Measurements from ENCODE around the gene PHACTR2.

DNA sequence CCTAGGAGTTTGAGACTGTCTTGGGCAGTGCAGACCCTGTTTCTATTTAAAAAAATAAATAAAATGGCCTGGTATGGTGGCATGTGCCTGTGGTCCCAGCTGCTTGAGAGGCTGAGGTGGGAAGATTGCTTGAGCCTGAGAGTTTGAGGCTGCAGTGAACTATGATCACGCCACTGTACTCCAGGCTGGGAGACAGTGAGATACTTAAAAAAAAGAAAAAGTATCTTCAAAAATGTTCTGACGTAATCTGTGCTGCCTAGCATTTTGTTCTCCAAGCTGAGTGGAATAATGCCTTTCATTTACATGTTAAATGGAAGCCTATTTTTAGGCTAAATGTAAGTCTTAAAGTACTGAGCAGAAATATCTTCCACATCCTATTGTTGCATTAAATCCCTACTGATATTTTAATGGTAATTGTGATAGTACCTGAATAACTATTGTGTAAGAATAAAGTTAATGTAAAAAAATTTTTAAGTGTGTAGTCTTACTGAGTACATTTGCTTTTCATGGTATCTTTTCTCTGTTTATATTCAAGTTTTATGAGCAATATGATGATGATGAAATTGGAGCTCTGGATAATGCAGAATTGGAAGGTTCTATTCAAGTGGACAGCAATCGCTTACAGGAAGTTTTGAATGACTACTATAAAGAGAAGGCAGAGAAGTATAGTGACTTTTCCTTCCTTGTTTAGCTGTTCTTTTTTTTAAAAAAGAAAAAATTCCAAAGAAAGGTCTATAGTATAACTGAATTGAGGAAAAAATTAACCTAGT lies 182.3 kb downstream of the PHACTR2 start:
- TF ChIP-seq, protein P1, sequence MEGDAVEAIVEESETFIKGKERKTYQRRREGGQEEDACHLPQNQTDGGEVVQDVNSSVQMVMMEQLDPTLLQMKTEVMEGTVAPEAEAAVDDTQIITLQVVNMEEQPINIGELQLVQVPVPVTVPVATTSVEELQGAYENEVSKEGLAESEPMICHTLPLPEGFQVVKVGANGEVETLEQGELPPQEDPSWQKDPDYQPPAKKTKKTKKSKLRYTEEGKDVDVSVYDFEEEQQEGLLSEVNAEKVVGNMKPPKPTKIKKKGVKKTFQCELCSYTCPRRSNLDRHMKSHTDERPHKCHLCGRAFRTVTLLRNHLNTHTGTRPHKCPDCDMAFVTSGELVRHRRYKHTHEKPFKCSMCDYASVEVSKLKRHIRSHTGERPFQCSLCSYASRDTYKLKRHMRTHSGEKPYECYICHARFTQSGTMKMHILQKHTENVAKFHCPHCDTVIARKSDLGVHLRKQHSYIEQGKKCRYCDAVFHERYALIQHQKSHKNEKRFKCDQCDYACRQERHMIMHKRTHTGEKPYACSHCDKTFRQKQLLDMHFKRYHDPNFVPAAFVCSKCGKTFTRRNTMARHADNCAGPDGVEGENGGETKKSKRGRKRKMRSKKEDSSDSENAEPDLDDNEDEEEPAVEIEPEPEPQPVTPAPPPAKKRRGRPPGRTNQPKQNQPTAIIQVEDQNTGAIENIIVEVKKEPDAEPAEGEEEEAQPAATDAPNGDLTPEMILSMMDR (IDR thresholded peaks at IDR 0.05 in 4 of 5, conservative IDR thresholded peaks at IDR 0.05 in 1 of 5) = no peak
- no peak for TF ChIP-seq POLR2A (IDR thresholded peaks at IDR 0.05)
